H1 (cell line): ENCODE results near the gene SLC26A6. TPM values are rescaled to one million over a fixed set of nuclear protein-coding genes. Genes with fewer than 3 reads are reported as not detected.

Experiments used
- CTCF ChIA-PET: fragments of 300-600 bp; sonication (Branson Sonifier 250); formaldehyde crosslinking; loops from one replicate; lab custom pipeline; 2021; ENCODE audit not compliant: partially characterized antibody; lab: Charles Lee
- POLR2A ChIA-PET: fragments of 300-600 bp; sonication (Branson Sonifier 250); formaldehyde crosslinking; loops from one replicate; lab custom pipeline; 2021; ENCODE audit warnings: inconsistent platforms; ENCODE audit not compliant: partially characterized antibody; lab: Charles Lee
- DNase-seq, 2 experiments: peaks; one replicate each; pipeline versions ENCODE4 v3.0.0 to v3.0.0-alpha.2; 2010 to 2022; ENCODE audit warnings: low spot score in 2 of 2, low read depth in 1 of 2, mixed read lengths in 1 of 2
- FAIRE-seq: peaks from 2 replicates; lab custom pipeline; 2011; peaks lifted over from hg19 to GRCh38; lab: Jason Lieb, UNC
- H2AFZ ChIP-seq: 2 replicates; pipeline ENCODE4 v1.8.1; 2012; ENCODE audit warnings: low read length, inconsistent platforms
- H2AK5ac ChIP-seq: 2 replicates; pipeline ENCODE4 v1.6.1; 2013; ENCODE audit warnings: low read depth, low read length
- H2BK120ac ChIP-seq: replicated peaks from 2 replicates; pipeline ENCODE3; 2013; ENCODE audit warnings: low read depth, low read length, inconsistent platforms
- H2BK12ac ChIP-seq: 2 replicates; pipeline ENCODE4 v1.6.1; 2013; ENCODE audit warnings: low read depth, low read length
- H2BK15ac ChIP-seq: 2 replicates; pipeline ENCODE4 v1.6.1; 2013; ENCODE audit warnings: low read length
- H2BK20ac ChIP-seq: 2 replicates; pipeline ENCODE4 v1.6.1; 2013; ENCODE audit warnings: low read length
- H2BK5ac ChIP-seq: 2 replicates; pipeline ENCODE4 v1.6.1; 2013; ENCODE audit warnings: low read depth, low read length
- H3K14ac ChIP-seq: 2 replicates; pipeline ENCODE4 v1.6.1; 2013; ENCODE audit warnings: inconsistent platforms; ENCODE audit not compliant: insufficient read length
- H3K18ac ChIP-seq: 2 replicates; pipeline ENCODE4 v1.6.1; 2013; ENCODE audit warnings: low read length; ENCODE audit errors: extremely low read depth
- H3K23ac ChIP-seq: 2 replicates; pipeline ENCODE4 v1.6.1; 2013; ENCODE audit warnings: inconsistent platforms; ENCODE audit not compliant: insufficient read length
- H3K23me2 ChIP-seq: 2 replicates; pipeline ENCODE4 v1.6.1; 2013; ENCODE audit warnings: low read depth, low read length
- H3K27ac ChIP-seq: 2 replicates; pipeline ENCODE4 v1.6.1; 2011; ENCODE audit warnings: low read depth, low read length, inconsistent platforms
- H3K27me3 ChIP-seq, 4 experiments: replicated peaks in 1 of 4; 1 replicate in 1 of 4; 2 replicates in 3 of 4; pipeline versions ENCODE4 v1.6.1 to v1.8.1; 2011 to 2013; ENCODE audit warnings: low read length in 3 of 4, mild to moderate bottlenecking in 3 of 4, inconsistent platforms in 2 of 4, mixed read lengths in 2 of 4, moderate library complexity in 1 of 4; ENCODE audit not compliant: control insufficient read depth in 3 of 4, insufficient read depth in 3 of 4; ENCODE audit errors: extremely low read depth in 1 of 4
- H3K36me3 ChIP-seq, 4 experiments: 2 replicates each; pipeline versions ENCODE4 v1.6.1 to v1.8.1; 2011 to 2013; ENCODE audit warnings: mild to moderate bottlenecking in 4 of 4, low read length in 3 of 4, moderate library complexity in 2 of 4, control low read depth in 1 of 4, inconsistent platforms in 1 of 4; ENCODE audit not compliant: insufficient read depth in 4 of 4, control insufficient read depth in 2 of 4
- H3K4ac ChIP-seq: replicated peaks from 2 replicates; pipeline ENCODE3; 2013; ENCODE audit warnings: low read length, low read depth, mixed read lengths, inconsistent platforms; ENCODE audit not compliant: insufficient read length
- H3K4me1 ChIP-seq, 4 experiments: replicated peaks in 1 of 4; 1 replicate in 1 of 4; 2 replicates in 3 of 4; pipeline versions ENCODE4 v1.6.1 to v1.8.1; 2011 to 2013; ENCODE audit warnings: low read length in 3 of 4, inconsistent platforms in 2 of 4, mixed read lengths in 1 of 4; ENCODE audit not compliant: insufficient read depth in 4 of 4, control insufficient read depth in 3 of 4
- H3K4me2 ChIP-seq, 2 experiments: 2 replicates each; pipeline versions ENCODE4 v1.6.1 to v1.8.1; 2011 to 2013; ENCODE audit warnings: low read depth in 2 of 2, low read length in 2 of 2, control low read depth in 1 of 2, inconsistent platforms in 1 of 2, mild to moderate bottlenecking in 1 of 2; ENCODE audit not compliant: insufficient read depth in 1 of 2
- H3K4me3 ChIP-seq, 4 experiments: fragments of 200-600, 300-600 bp in 1 of 4; sonication (generic), shearing (Covaris generic), sonication (Bioruptor Twin) in 1 of 4; 2 replicates each; pipeline versions ENCODE4 v1.5.1 to v1.8.1; 2011 to 2016; ENCODE audit warnings: low read length in 4 of 4, low read depth in 3 of 4, control low read depth in 2 of 4, inconsistent platforms in 2 of 4, mild to moderate bottlenecking in 2 of 4, mixed read lengths in 1 of 4, moderate library complexity in 1 of 4; ENCODE audit not compliant: insufficient read depth in 2 of 4; ENCODE audit errors: extremely low read depth in 1 of 4
- H3K56ac ChIP-seq: replicated peaks from 2 replicates; pipeline ENCODE3; 2013; ENCODE audit warnings: low read depth, mild to moderate bottlenecking, mixed read lengths, low read length, inconsistent platforms; ENCODE audit not compliant: insufficient read length
- H3K79me1 ChIP-seq: 2 replicates; pipeline ENCODE4 v1.6.1; 2013; ENCODE audit warnings: low read depth, low read length, control low read depth
- H3K79me2 ChIP-seq, 2 experiments: 2 replicates each; pipeline versions ENCODE4 v1.6.1 to v1.8.1; 2012 to 2013; ENCODE audit warnings: low read length in 2 of 2, mild to moderate bottlenecking in 2 of 2, inconsistent platforms in 1 of 2; ENCODE audit not compliant: insufficient read depth in 2 of 2, control insufficient read depth in 1 of 2
- H3K9ac ChIP-seq, 4 experiments: replicated peaks in 1 of 4; 1 replicate in 1 of 4; 2 replicates in 3 of 4; pipeline versions ENCODE4 v1.6.1 to v1.8.1; 2011 to 2013; ENCODE audit warnings: low read depth in 3 of 4, low read length in 3 of 4, control low read depth in 2 of 4, mild to moderate bottlenecking in 2 of 4, moderate library complexity in 2 of 4, inconsistent platforms in 1 of 4; ENCODE audit errors: extremely low read depth in 1 of 4
- H3K9me3 ChIP-seq, 2 experiments: 2 replicates each; pipeline versions ENCODE4 v1.6.1 to v1.8.1; 2012 to 2013; ENCODE audit warnings: mild to moderate bottlenecking in 2 of 2, moderate library complexity in 2 of 2, control low read depth in 1 of 2, inconsistent platforms in 1 of 2, low read depth in 1 of 2, low read length in 1 of 2, mixed read lengths in 1 of 2; ENCODE audit not compliant: insufficient read depth in 2 of 2
- H4K20me1 ChIP-seq, 2 experiments: replicated peaks in 1 of 2; 2 replicates each; pipeline versions ENCODE3 to v1.8.1; 2011 to 2013; ENCODE audit warnings: inconsistent platforms in 2 of 2, low read length in 2 of 2, mild to moderate bottlenecking in 1 of 2; ENCODE audit not compliant: insufficient read depth in 2 of 2, control insufficient read depth in 1 of 2
- H4K5ac ChIP-seq: 2 replicates; pipeline ENCODE4 v1.6.1; 2013; ENCODE audit warnings: low read length, low read depth, mixed read lengths, inconsistent platforms; ENCODE audit not compliant: insufficient read length
- H4K8ac ChIP-seq: 2 replicates; pipeline ENCODE4 v1.8.0; 2013; ENCODE audit warnings: mild to moderate bottlenecking, moderate library complexity, low read length, inconsistent platforms; ENCODE audit not compliant: insufficient read depth; ENCODE audit errors: extremely low read depth
- H4K91ac ChIP-seq: replicated peaks from 2 replicates; pipeline ENCODE3; 2013; ENCODE audit warnings: low read length, mixed read lengths, inconsistent platforms; ENCODE audit not compliant: insufficient read length
- FOSL1 ChIP-seq: IDR thresholded peaks from 2 replicates; pipeline ENCODE4 v1.6.1; 2011; ENCODE audit warnings: mild to moderate bottlenecking, low read depth, low read length, moderate library complexity; ENCODE audit not compliant: insufficient read depth
- NRF1 ChIP-seq: IDR thresholded peaks from 2 replicates; pipeline ENCODE4 v1.6.1; 2011; ENCODE audit warnings: mild to moderate bottlenecking, low read depth, low read length, improper control_type of control experiment
- SIRT6 ChIP-seq: IDR thresholded peaks from one replicate; pipeline ENCODE4 v1.7.1; 2012; ENCODE audit warnings: low read length, inconsistent platforms
- WGBS, 2 experiments: shearing (Covaris generic) in 1 of 2; methylation state at CpG; one replicate each; pipeline versions ENCODE4 v1.1.6 to v1.1.7; 2013 to 2015; ENCODE audit warnings: low lambda C conversion rate in 2 of 2, mixed read lengths in 2 of 2, inconsistent platforms in 1 of 2, low coverage in 1 of 2, missing lambda C conversion rate in 1 of 2; ENCODE audit not compliant: insufficient replicate concordance in 2 of 2, insufficient coverage in 1 of 2, insufficient read length in 1 of 2; ENCODE audit errors: extremely low coverage in 1 of 2, missing lambda C conversion rate in 1 of 2; 5-methylcytosine and 5-hydroxymethylcytosine counted together
- polyA plus RNA-seq, 7 experiments: library from polyadenylated mRNA; depleted of rRNA in 3 of 7; stranded (reverse) in 5 of 7; unstranded in 2 of 7; fragments of >200 nt in 5 of 7; fragments of 200-250 nt in 2 of 7; gene quantifications; 1 replicate in 5 of 7; 2 replicates in 1 of 7; 4 replicates in 1 of 7; pipeline versions ENCODE4 v1.2.1 to v1.2.3, GENCODE V29; 2011 to 2013; ENCODE audit warnings: missing spikeins in 2 of 7, mixed read lengths in 2 of 7
- total RNA-seq: library from RNA; stranded (reverse); fragmentation: NEBNext Ultra II Directional; extraction: Animal tissue kit (Norgen Biotek cat#: 25700); gene quantifications from 2 replicates; pipeline ENCODE4 v1.2.1, GENCODE V29; 2021

Gene SLC26A6
- total and polyA plus RNA-seq, 2 of the 8 experiments (the other 6 are each of a cell fraction or from before 2014, with no cell fraction given): 50.4 to 58.0 TPM

DNA sequence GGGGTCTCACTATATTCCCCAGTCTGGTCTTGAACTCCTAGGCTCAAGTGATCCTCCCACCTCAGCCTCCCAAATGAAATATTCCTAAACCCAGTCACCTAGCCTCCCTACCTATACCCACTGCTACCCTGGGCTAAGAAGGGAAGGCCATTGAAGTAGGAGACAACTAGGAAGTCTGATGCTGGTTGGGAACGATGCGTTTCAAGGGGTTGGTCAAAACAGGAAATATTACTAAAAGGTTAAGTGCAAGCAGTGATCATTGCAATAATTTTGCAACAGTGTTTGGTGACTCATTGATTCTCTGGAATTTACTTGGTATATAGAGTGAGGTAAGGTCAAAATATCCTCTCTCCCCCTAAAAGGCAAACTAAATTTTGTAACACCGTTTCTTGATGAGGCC, 21.2 kb downstream of the SLC26A6 start:
- Histone ChIP-seq H3K23ac (no peak overlapping the region), H2BK20ac (no peak overlapping the region), H3K4me1 (peaks cover 0 to 2% (median under 1%) of the 10 kb centered on the region in 4 experiments; a peak in 2 of 7 replicates), H3K4me3 (no peak overlapping the region), H3K9ac (no peak overlapping the region), H2AFZ (no peak overlapping the region), H3K4me2 (no peak overlapping the region), H3K79me2 (peaks cover under 1 to 1% of the 10 kb centered on the region in 2 experiments; a peak in 2 of 4 replicates), H4K91ac (no peak overlapping the region), H4K5ac (no peak overlapping the region), H3K4ac (no peak overlapping the region), H3K23me2 (0 out of 2 replicates have a peak, but pooled peaks cover 2% of the 10 kb centered on the region), H2AK5ac (no peak overlapping the region), H3K18ac (no peak overlapping the region), H4K20me1 (peaks cover 0 to 3% of the 10 kb centered on the region in 2 experiments), H2BK5ac (no peak overlapping the region), H3K79me1 (no peaks in the 10 kb centered on the region), H3K14ac (no peak overlapping the region), H3K27me3 (no peaks in the 10 kb centered on the region), H3K27ac (no peak overlapping the region), H2BK12ac (no peak overlapping the region), H2BK15ac (no peak overlapping the region), H4K8ac (no peak overlapping the region), H3K36me3 (peaks cover 0 to 3% (median 0%) of the 10 kb centered on the region in 4 experiments; a peak in 2 of 8 replicates), H2BK120ac (no peak overlapping the region), H3K9me3 (no peaks in the 10 kb centered on the region), H3K56ac (no peak overlapping the region)
- ChIA-PET CTCF (interaction anchor here (2.5 kb wide), 1 partner anchor 10 kb away, joined by 7 read pairs; no protein-coding TSS in a partner anchor), POLR2A (interaction anchor here (0.7 to 5.0 kb wide), 5 partner anchors 9 to 168 kb away, joined by 3 to 75 read pairs (median 3); partner anchors contain the start of genes CELSR3 and TMEM89)
- WGBS, 2 experiments: 97% methylated on average over 3 of the region's 3 CpGs; no CpG with 5 or more reads in 1 of the 2 experiments
- no peak for DNase-seq
- FAIRE-seq: no peak
- TF ChIP-seq FOSL1 (no peak), SIRT6 (no peak), NRF1 (no peak)
